ENCODE data around the gene NINJ1. TPM values are rescaled to one million over a fixed set of nuclear protein-coding genes. Genes with fewer than 3 reads are reported as not detected.

NINJ1 gene
- total and polyA plus RNA-seq, 2 donors (not counting 3 experiments of a cell fraction or from before 2014, with no cell fraction given), result 31.5 to 57.7 TPM

DNA sequence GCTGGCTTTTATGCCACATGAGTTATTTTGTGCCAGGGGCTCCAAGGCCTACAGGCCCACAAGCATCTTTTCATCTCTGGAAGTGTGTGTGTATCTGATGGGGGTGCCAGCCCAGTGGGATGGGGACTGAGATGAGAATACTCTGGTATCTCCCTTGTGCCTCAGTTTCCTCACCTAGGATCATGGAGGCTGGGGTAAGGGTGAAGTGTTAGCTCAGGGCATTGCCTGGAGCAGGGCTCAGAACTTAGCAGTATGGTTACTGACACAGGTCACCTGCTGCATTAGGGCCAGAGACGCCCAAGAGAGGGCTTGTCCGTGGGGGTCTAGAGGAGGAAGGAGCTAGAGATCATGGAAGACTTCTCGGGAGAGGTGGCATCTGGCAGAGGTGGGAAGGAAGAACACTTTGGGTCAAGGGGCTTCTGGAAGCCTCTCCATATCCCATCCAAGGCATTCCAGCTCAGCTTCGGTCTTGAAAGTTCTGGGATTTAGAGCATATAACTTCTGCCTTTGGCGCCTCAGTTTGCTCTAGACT lies 49.1 kb upstream of the NINJ1 start:
- Histone ChIP-seq H3K79me2 (ENCODE audit: control insufficient read depth, insufficient read depth, low read length) (no peaks in the 10 kb centered on the region), H3K27ac (ENCODE audit: insufficient read depth, low read depth, low read length) (no peak overlapping the region), H3K27me3 (ENCODE audit: control insufficient read depth in 2 of 2, insufficient read depth in 2 of 2, low read length in 2 of 2) (peaks cover 40 to 44% of the 10 kb centered on the region in 2 experiments), H3K9me3 (replicated peaks; ENCODE audit: control insufficient read depth, insufficient read depth, low read length) (no peaks in the 10 kb centered on the region), H3K4me2 (ENCODE audit: insufficient read depth, low read length) (no peak overlapping the region), H3K4me3 (replicated peaks in 1 of 3; ENCODE audit: insufficient read depth in 1 of 3, low read depth in 1 of 3, low read length in 3 of 3) (no peak overlapping the region), H2AFZ (ENCODE audit: low read depth, low read length) (no peak overlapping the region), H4K20me1 (replicated peaks; ENCODE audit: control insufficient read depth, extremely low read depth, insufficient read depth, low read length) (no peaks in the 10 kb centered on the region), H3K9me1 (replicated peaks; ENCODE audit: control insufficient read depth, extremely low read depth, insufficient read depth, low read length) (no peaks in the 10 kb centered on the region), H3K4me1 (ENCODE audit: control insufficient read depth, extremely low read depth, insufficient read depth, low read length) (no peaks in the 10 kb centered on the region), H3K9ac (replicated peaks; ENCODE audit: extremely low read depth, insufficient read depth, low read length) (no peak overlapping the region), H3K36me3 (ENCODE audit: control insufficient read depth in 2 of 2, extremely low read depth in 1 of 2, insufficient read depth in 2 of 2, low read length in 2 of 2) (no peaks in the 10 kb centered on the region)
- CTCF ChIA-PET, result no interaction called here
- no TSS peak for BruUV-seq (replicated peaks)
- dilution Hi-C loops (cut with MboI; ENCODE audit: extremely low pct_ligation_motif_present, low sequenced_read_pairs), result no loop called here
- TF ChIP-seq POLR2AphosphoS5 (IDR thresholded peaks at IDR 0.05; ENCODE audit: insufficient read depth, low read depth, low read length), result no peak
- TF ChIP-seq, protein P1, sequence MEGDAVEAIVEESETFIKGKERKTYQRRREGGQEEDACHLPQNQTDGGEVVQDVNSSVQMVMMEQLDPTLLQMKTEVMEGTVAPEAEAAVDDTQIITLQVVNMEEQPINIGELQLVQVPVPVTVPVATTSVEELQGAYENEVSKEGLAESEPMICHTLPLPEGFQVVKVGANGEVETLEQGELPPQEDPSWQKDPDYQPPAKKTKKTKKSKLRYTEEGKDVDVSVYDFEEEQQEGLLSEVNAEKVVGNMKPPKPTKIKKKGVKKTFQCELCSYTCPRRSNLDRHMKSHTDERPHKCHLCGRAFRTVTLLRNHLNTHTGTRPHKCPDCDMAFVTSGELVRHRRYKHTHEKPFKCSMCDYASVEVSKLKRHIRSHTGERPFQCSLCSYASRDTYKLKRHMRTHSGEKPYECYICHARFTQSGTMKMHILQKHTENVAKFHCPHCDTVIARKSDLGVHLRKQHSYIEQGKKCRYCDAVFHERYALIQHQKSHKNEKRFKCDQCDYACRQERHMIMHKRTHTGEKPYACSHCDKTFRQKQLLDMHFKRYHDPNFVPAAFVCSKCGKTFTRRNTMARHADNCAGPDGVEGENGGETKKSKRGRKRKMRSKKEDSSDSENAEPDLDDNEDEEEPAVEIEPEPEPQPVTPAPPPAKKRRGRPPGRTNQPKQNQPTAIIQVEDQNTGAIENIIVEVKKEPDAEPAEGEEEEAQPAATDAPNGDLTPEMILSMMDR (IDR thresholded peaks at IDR 0.05; ENCODE audit: extremely low read depth in 1 of 2, insufficient read depth in 1 of 2, low read depth in 1 of 2, low read length in 2 of 2), result no peak
- TF ChIP-seq EZH2 (IDR thresholded peaks at IDR 0.05; ENCODE audit: borderline replicate concordance, low read depth, low read length, severe bottlenecking), result no peak
- TF ChIP-seq MYC (IDR thresholded peaks at IDR 0.05; ENCODE audit: low read depth, low read length), result no peak
- TF ChIP-seq FOS (IDR thresholded peaks at IDR 0.05; ENCODE audit: borderline replicate concordance, insufficient read depth, low read length), result no peak
- TF ChIP-seq GATA2 (IDR thresholded peaks at IDR 0.05; ENCODE audit: insufficient read depth, insufficient read length, low read depth, low read length), result no peak
- TF ChIP-seq, protein P2, sequence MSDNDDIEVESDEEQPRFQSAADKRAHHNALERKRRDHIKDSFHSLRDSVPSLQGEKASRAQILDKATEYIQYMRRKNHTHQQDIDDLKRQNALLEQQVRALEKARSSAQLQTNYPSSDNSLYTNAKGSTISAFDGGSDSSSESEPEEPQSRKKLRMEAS (IDR thresholded peaks at IDR 0.05; ENCODE audit: insufficient read depth, insufficient read length), result no peak
- no peak for TF ChIP-seq JUN (IDR thresholded peaks at IDR 0.05; ENCODE audit: borderline replicate concordance, insufficient read depth, insufficient read length, low read depth)
- no peak for TF ChIP-seq POLR2A (IDR thresholded peaks at IDR 0.05; ENCODE audit: low read depth, low read length)
- POLR2A ChIA-PET, result no interaction called here
- FAIRE-seq, result no peak
- no peak for DNase-seq (ENCODE audit: low read depth, low spot score)
- intact Hi-C loops (cut with micrococcal nuclease), result no loop called here
